H1 (cell line): ENCODE results near the gene ANP32A. TPM values are rescaled to one million over a fixed set of nuclear protein-coding genes. Genes with fewer than 3 reads are reported as not detected.

Experiments
- CTCF ChIA-PET: fragments of 300-600 bp; sonication (Branson Sonifier 250); formaldehyde crosslinking; loops from one replicate; lab custom pipeline; 2021; ENCODE audit not compliant: partially characterized antibody; lab: Charles Lee
- POLR2A ChIA-PET: fragments of 300-600 bp; sonication (Branson Sonifier 250); formaldehyde crosslinking; loops from one replicate; lab custom pipeline; 2021; ENCODE audit warnings: inconsistent platforms; ENCODE audit not compliant: partially characterized antibody; lab: Charles Lee
- DNase-seq, 2 experiments: peaks; one replicate each; pipeline versions ENCODE4 v3.0.0 to v3.0.0-alpha.2; 2010 to 2022; ENCODE audit warnings: low spot score in 2 of 2, low read depth in 1 of 2, mixed read lengths in 1 of 2
- FAIRE-seq: peaks from 2 replicates; lab custom pipeline; 2011; peaks lifted over from hg19 to GRCh38; lab: Jason Lieb, UNC
- H2AFZ ChIP-seq: 2 replicates; pipeline ENCODE4 v1.8.1; 2012; ENCODE audit warnings: low read length, inconsistent platforms
- H2AK5ac ChIP-seq: 2 replicates; pipeline ENCODE4 v1.6.1; 2013; ENCODE audit warnings: low read depth, low read length
- H2BK120ac ChIP-seq: replicated peaks from 2 replicates; pipeline ENCODE3; 2013; ENCODE audit warnings: low read depth, low read length, inconsistent platforms
- H2BK12ac ChIP-seq: 2 replicates; pipeline ENCODE4 v1.6.1; 2013; ENCODE audit warnings: low read depth, low read length
- H2BK15ac ChIP-seq: 2 replicates; pipeline ENCODE4 v1.6.1; 2013; ENCODE audit warnings: low read length
- H2BK20ac ChIP-seq: 2 replicates; pipeline ENCODE4 v1.6.1; 2013; ENCODE audit warnings: low read length
- H2BK5ac ChIP-seq: 2 replicates; pipeline ENCODE4 v1.6.1; 2013; ENCODE audit warnings: low read depth, low read length
- H3K14ac ChIP-seq: 2 replicates; pipeline ENCODE4 v1.6.1; 2013; ENCODE audit warnings: inconsistent platforms; ENCODE audit not compliant: insufficient read length
- H3K18ac ChIP-seq: 2 replicates; pipeline ENCODE4 v1.6.1; 2013; ENCODE audit warnings: low read length; ENCODE audit errors: extremely low read depth
- H3K23ac ChIP-seq: 2 replicates; pipeline ENCODE4 v1.6.1; 2013; ENCODE audit warnings: inconsistent platforms; ENCODE audit not compliant: insufficient read length
- H3K23me2 ChIP-seq: 2 replicates; pipeline ENCODE4 v1.6.1; 2013; ENCODE audit warnings: low read depth, low read length
- H3K27ac ChIP-seq: 2 replicates; pipeline ENCODE4 v1.6.1; 2011; ENCODE audit warnings: low read depth, low read length, inconsistent platforms
- H3K27me3 ChIP-seq, 4 experiments: replicated peaks in 1 of 4; 1 replicate in 1 of 4; 2 replicates in 3 of 4; pipeline versions ENCODE4 v1.6.1 to v1.8.1; 2011 to 2013; ENCODE audit warnings: low read length in 3 of 4, mild to moderate bottlenecking in 3 of 4, inconsistent platforms in 2 of 4, mixed read lengths in 2 of 4, moderate library complexity in 1 of 4; ENCODE audit not compliant: control insufficient read depth in 3 of 4, insufficient read depth in 3 of 4; ENCODE audit errors: extremely low read depth in 1 of 4
- H3K36me3 ChIP-seq, 4 experiments: 2 replicates each; pipeline versions ENCODE4 v1.6.1 to v1.8.1; 2011 to 2013; ENCODE audit warnings: mild to moderate bottlenecking in 4 of 4, low read length in 3 of 4, moderate library complexity in 2 of 4, control low read depth in 1 of 4, inconsistent platforms in 1 of 4; ENCODE audit not compliant: insufficient read depth in 4 of 4, control insufficient read depth in 2 of 4
- H3K4ac ChIP-seq: replicated peaks from 2 replicates; pipeline ENCODE3; 2013; ENCODE audit warnings: low read length, low read depth, mixed read lengths, inconsistent platforms; ENCODE audit not compliant: insufficient read length
- H3K4me1 ChIP-seq, 4 experiments: replicated peaks in 1 of 4; 1 replicate in 1 of 4; 2 replicates in 3 of 4; pipeline versions ENCODE4 v1.6.1 to v1.8.1; 2011 to 2013; ENCODE audit warnings: low read length in 3 of 4, inconsistent platforms in 2 of 4, mixed read lengths in 1 of 4; ENCODE audit not compliant: insufficient read depth in 4 of 4, control insufficient read depth in 3 of 4
- H3K4me2 ChIP-seq, 2 experiments: 2 replicates each; pipeline versions ENCODE4 v1.6.1 to v1.8.1; 2011 to 2013; ENCODE audit warnings: low read depth in 2 of 2, low read length in 2 of 2, control low read depth in 1 of 2, inconsistent platforms in 1 of 2, mild to moderate bottlenecking in 1 of 2; ENCODE audit not compliant: insufficient read depth in 1 of 2
- H3K4me3 ChIP-seq, 4 experiments: fragments of 200-600, 300-600 bp in 1 of 4; sonication (generic), shearing (Covaris generic), sonication (Bioruptor Twin) in 1 of 4; 2 replicates each; pipeline versions ENCODE4 v1.5.1 to v1.8.1; 2011 to 2016; ENCODE audit warnings: low read length in 4 of 4, low read depth in 3 of 4, control low read depth in 2 of 4, inconsistent platforms in 2 of 4, mild to moderate bottlenecking in 2 of 4, mixed read lengths in 1 of 4, moderate library complexity in 1 of 4; ENCODE audit not compliant: insufficient read depth in 2 of 4; ENCODE audit errors: extremely low read depth in 1 of 4
- H3K56ac ChIP-seq: replicated peaks from 2 replicates; pipeline ENCODE3; 2013; ENCODE audit warnings: low read depth, mild to moderate bottlenecking, mixed read lengths, low read length, inconsistent platforms; ENCODE audit not compliant: insufficient read length
- H3K79me1 ChIP-seq: 2 replicates; pipeline ENCODE4 v1.6.1; 2013; ENCODE audit warnings: low read depth, low read length, control low read depth
- H3K79me2 ChIP-seq, 2 experiments: 2 replicates each; pipeline versions ENCODE4 v1.6.1 to v1.8.1; 2012 to 2013; ENCODE audit warnings: low read length in 2 of 2, mild to moderate bottlenecking in 2 of 2, inconsistent platforms in 1 of 2; ENCODE audit not compliant: insufficient read depth in 2 of 2, control insufficient read depth in 1 of 2
- H3K9ac ChIP-seq, 4 experiments: replicated peaks in 1 of 4; 1 replicate in 1 of 4; 2 replicates in 3 of 4; pipeline versions ENCODE4 v1.6.1 to v1.8.1; 2011 to 2013; ENCODE audit warnings: low read depth in 3 of 4, low read length in 3 of 4, control low read depth in 2 of 4, mild to moderate bottlenecking in 2 of 4, moderate library complexity in 2 of 4, inconsistent platforms in 1 of 4; ENCODE audit errors: extremely low read depth in 1 of 4
- H3K9me3 ChIP-seq, 2 experiments: 2 replicates each; pipeline versions ENCODE4 v1.6.1 to v1.8.1; 2012 to 2013; ENCODE audit warnings: mild to moderate bottlenecking in 2 of 2, moderate library complexity in 2 of 2, control low read depth in 1 of 2, inconsistent platforms in 1 of 2, low read depth in 1 of 2, low read length in 1 of 2, mixed read lengths in 1 of 2; ENCODE audit not compliant: insufficient read depth in 2 of 2
- H4K20me1 ChIP-seq, 2 experiments: replicated peaks in 1 of 2; 2 replicates each; pipeline versions ENCODE3 to v1.8.1; 2011 to 2013; ENCODE audit warnings: inconsistent platforms in 2 of 2, low read length in 2 of 2, mild to moderate bottlenecking in 1 of 2; ENCODE audit not compliant: insufficient read depth in 2 of 2, control insufficient read depth in 1 of 2
- H4K5ac ChIP-seq: 2 replicates; pipeline ENCODE4 v1.6.1; 2013; ENCODE audit warnings: low read length, low read depth, mixed read lengths, inconsistent platforms; ENCODE audit not compliant: insufficient read length
- H4K8ac ChIP-seq: 2 replicates; pipeline ENCODE4 v1.8.0; 2013; ENCODE audit warnings: mild to moderate bottlenecking, moderate library complexity, low read length, inconsistent platforms; ENCODE audit not compliant: insufficient read depth; ENCODE audit errors: extremely low read depth
- H4K91ac ChIP-seq: replicated peaks from 2 replicates; pipeline ENCODE3; 2013; ENCODE audit warnings: low read length, mixed read lengths, inconsistent platforms; ENCODE audit not compliant: insufficient read length
- BACH1 ChIP-seq: IDR thresholded peaks from 2 replicates; pipeline ENCODE4 v1.6.1; 2012; ENCODE audit warnings: low read length, improper control_type of control experiment
- POU5F1 ChIP-seq: IDR thresholded peaks from 2 replicates; pipeline ENCODE4 v1.6.1; 2011; ENCODE audit warnings: low read depth, mild to moderate bottlenecking, low read length, moderate library complexity
- SP2 ChIP-seq: IDR thresholded peaks from 2 replicates; pipeline ENCODE4 v1.6.1; 2012; ENCODE audit warnings: mild to moderate bottlenecking, low read length, inconsistent platforms
- TAF7 ChIP-seq: optimal IDR thresholded peaks from 2 replicates; pipeline ENCODE3; 2011; ENCODE audit warnings: low read depth, mild to moderate bottlenecking, inconsistent platforms, low read length, moderate library complexity, borderline replicate concordance
- ZNF274 ChIP-seq: IDR thresholded peaks from 2 replicates; pipeline ENCODE4 v1.7.0; 2012; ENCODE audit warnings: low read length, borderline replicate concordance; ENCODE audit errors: extremely low read depth
- WGBS, 2 experiments: shearing (Covaris generic) in 1 of 2; methylation state at CpG; one replicate each; pipeline versions ENCODE4 v1.1.6 to v1.1.7; 2013 to 2015; ENCODE audit warnings: low lambda C conversion rate in 2 of 2, mixed read lengths in 2 of 2, inconsistent platforms in 1 of 2, low coverage in 1 of 2, missing lambda C conversion rate in 1 of 2; ENCODE audit not compliant: insufficient replicate concordance in 2 of 2, insufficient coverage in 1 of 2, insufficient read length in 1 of 2; ENCODE audit errors: extremely low coverage in 1 of 2, missing lambda C conversion rate in 1 of 2; 5-methylcytosine and 5-hydroxymethylcytosine counted together
- polyA plus RNA-seq, 7 experiments: library from polyadenylated mRNA; depleted of rRNA in 3 of 7; stranded (reverse) in 5 of 7; unstranded in 2 of 7; fragments of >200 nt in 5 of 7; fragments of 200-250 nt in 2 of 7; gene quantifications; 1 replicate in 5 of 7; 2 replicates in 1 of 7; 4 replicates in 1 of 7; pipeline versions ENCODE4 v1.2.1 to v1.2.3, GENCODE V29; 2011 to 2013; ENCODE audit warnings: missing spikeins in 2 of 7, mixed read lengths in 2 of 7
- total RNA-seq: library from RNA; stranded (reverse); fragmentation: NEBNext Ultra II Directional; extraction: Animal tissue kit (Norgen Biotek cat#: 25700); gene quantifications from 2 replicates; pipeline ENCODE4 v1.2.1, GENCODE V29; 2021
- TF ChIP-seq, protein P1 (sequence below): IDR thresholded peaks from 2 replicates; pipeline ENCODE4 v1.6.1; 2011; ENCODE audit warnings: low read depth, mild to moderate bottlenecking, low read length; ENCODE audit not compliant: insufficient read depth

Gene ANP32A
- total and polyA plus RNA-seq, 2 of the 8 experiments (the other 6 are each of a cell fraction or from before 2014, with no cell fraction given) = 70.8 to 295 TPM

DNA sequence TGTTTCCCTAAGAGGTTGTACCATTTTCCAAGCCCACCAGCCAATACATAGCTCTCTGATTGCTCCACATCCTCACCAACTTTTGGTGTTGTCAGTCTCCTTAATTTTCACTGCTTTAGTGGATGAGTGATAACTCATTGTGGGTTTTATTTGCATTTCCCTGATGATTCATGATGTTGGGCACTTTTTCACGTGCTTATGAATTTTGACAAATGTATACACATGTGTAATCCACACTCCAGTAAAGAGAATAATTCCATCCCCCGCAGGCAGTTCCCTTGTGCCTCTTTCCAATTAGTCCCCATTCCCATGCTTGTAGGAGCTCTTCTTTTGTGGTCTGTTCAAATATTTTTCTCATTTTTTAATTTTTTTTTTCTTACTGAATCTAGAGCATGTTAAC, 52.4 kb downstream of the ANP32A start:
- FAIRE-seq (no peak), DNase-seq (no peak)
- no peaks in the 10 kb centered on the region for H3K36me3 ChIP-seq
- no peaks in the 10 kb centered on the region for H3K27me3 ChIP-seq
- TF ChIP-seq, protein P1, sequence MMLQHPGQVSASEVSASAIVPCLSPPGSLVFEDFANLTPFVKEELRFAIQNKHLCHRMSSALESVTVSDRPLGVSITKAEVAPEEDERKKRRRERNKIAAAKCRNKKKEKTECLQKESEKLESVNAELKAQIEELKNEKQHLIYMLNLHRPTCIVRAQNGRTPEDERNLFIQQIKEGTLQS = no peak
- TF ChIP-seq POU5F1 (no peak), ZNF274 (no peak), SP2 (no peak), TAF7 (no peak), BACH1 (no peak)
- H3K79me1 ChIP-seq = no peaks in the 10 kb centered on the region
- H2AK5ac ChIP-seq = no peak overlapping the region
- no peak overlapping the region for H4K5ac ChIP-seq
- no peak overlapping the region for H2BK120ac ChIP-seq
- no peak overlapping the region for H3K27ac ChIP-seq
- H2BK12ac ChIP-seq = no peak overlapping the region
- H4K20me1 ChIP-seq = no peaks in the 10 kb centered on the region
- H4K91ac ChIP-seq = no peak overlapping the region
- 32% methylated on average over 2 of the region's 2 CpGs; no CpG with 5 or more reads in 1 of the 2 experiments for WGBS, 2 experiments
- H3K9me3 ChIP-seq = no peaks in the 10 kb centered on the region
- H2AFZ ChIP-seq = no peak overlapping the region
- H3K23me2 ChIP-seq = no peaks in the 10 kb centered on the region
- H2BK20ac ChIP-seq = no peak overlapping the region
- ChIA-PET POLR2A (no interaction called here), CTCF (interaction anchor here (0.7 to 1.5 kb wide), 4 partner anchors 24 to 107 kb away, joined by 3 to 4 read pairs (median 3); no protein-coding TSS in a partner anchor)
- H3K4me1 ChIP-seq = no peaks in the 10 kb centered on the region
- no peak overlapping the region for H3K23ac ChIP-seq
- H3K14ac ChIP-seq = no peak overlapping the region
- no peak overlapping the region for H3K4ac ChIP-seq
- H2BK15ac ChIP-seq = no peak overlapping the region
- H3K79me2 ChIP-seq = no peaks in the 10 kb centered on the region
- H2BK5ac ChIP-seq = no peak overlapping the region
- no peak overlapping the region for H3K56ac ChIP-seq
- H3K9ac ChIP-seq = no peak overlapping the region
- no peak overlapping the region for H3K4me3 ChIP-seq
- no peak overlapping the region for H3K18ac ChIP-seq
- H4K8ac ChIP-seq = no peak overlapping the region
- no peak overlapping the region for H3K4me2 ChIP-seq
